H1 (cell line): Measurements from ENCODE around the gene ZNF804B. TPM values are rescaled to one million over a fixed set of nuclear protein-coding genes. Genes with fewer than 3 reads are reported as not detected.

Source experiments
- CTCF ChIA-PET: fragments of 300-600 bp; sonication (Branson Sonifier 250); formaldehyde crosslinking; loops from one replicate; lab custom pipeline; 2021; ENCODE audit not compliant: partially characterized antibody; lab: Charles Lee
- POLR2A ChIA-PET: fragments of 300-600 bp; sonication (Branson Sonifier 250); formaldehyde crosslinking; loops from one replicate; lab custom pipeline; 2021; ENCODE audit warnings: inconsistent platforms; ENCODE audit not compliant: partially characterized antibody; lab: Charles Lee
- DNase-seq, 2 experiments: peaks; one replicate each; pipeline versions ENCODE4 v3.0.0 to v3.0.0-alpha.2; 2010 to 2022; ENCODE audit warnings: low spot score in 2 of 2, low read depth in 1 of 2, mixed read lengths in 1 of 2
- FAIRE-seq: peaks from 2 replicates; lab custom pipeline; 2011; peaks lifted over from hg19 to GRCh38; lab: Jason Lieb, UNC
- H2AFZ ChIP-seq: 2 replicates; pipeline ENCODE4 v1.8.1; 2012; ENCODE audit warnings: low read length, inconsistent platforms
- H2AK5ac ChIP-seq: 2 replicates; pipeline ENCODE4 v1.6.1; 2013; ENCODE audit warnings: low read depth, low read length
- H2BK120ac ChIP-seq: replicated peaks from 2 replicates; pipeline ENCODE3; 2013; ENCODE audit warnings: low read depth, low read length, inconsistent platforms
- H2BK12ac ChIP-seq: 2 replicates; pipeline ENCODE4 v1.6.1; 2013; ENCODE audit warnings: low read depth, low read length
- H2BK15ac ChIP-seq: 2 replicates; pipeline ENCODE4 v1.6.1; 2013; ENCODE audit warnings: low read length
- H2BK20ac ChIP-seq: 2 replicates; pipeline ENCODE4 v1.6.1; 2013; ENCODE audit warnings: low read length
- H2BK5ac ChIP-seq: 2 replicates; pipeline ENCODE4 v1.6.1; 2013; ENCODE audit warnings: low read depth, low read length
- H3K14ac ChIP-seq: 2 replicates; pipeline ENCODE4 v1.6.1; 2013; ENCODE audit warnings: inconsistent platforms; ENCODE audit not compliant: insufficient read length
- H3K18ac ChIP-seq: 2 replicates; pipeline ENCODE4 v1.6.1; 2013; ENCODE audit warnings: low read length; ENCODE audit errors: extremely low read depth
- H3K23ac ChIP-seq: 2 replicates; pipeline ENCODE4 v1.6.1; 2013; ENCODE audit warnings: inconsistent platforms; ENCODE audit not compliant: insufficient read length
- H3K23me2 ChIP-seq: 2 replicates; pipeline ENCODE4 v1.6.1; 2013; ENCODE audit warnings: low read depth, low read length
- H3K27ac ChIP-seq: 2 replicates; pipeline ENCODE4 v1.6.1; 2011; ENCODE audit warnings: low read depth, low read length, inconsistent platforms
- H3K27me3 ChIP-seq, 4 experiments: replicated peaks in 1 of 4; 1 replicate in 1 of 4; 2 replicates in 3 of 4; pipeline versions ENCODE4 v1.6.1 to v1.8.1; 2011 to 2013; ENCODE audit warnings: low read length in 3 of 4, mild to moderate bottlenecking in 3 of 4, inconsistent platforms in 2 of 4, mixed read lengths in 2 of 4, moderate library complexity in 1 of 4; ENCODE audit not compliant: control insufficient read depth in 3 of 4, insufficient read depth in 3 of 4; ENCODE audit errors: extremely low read depth in 1 of 4
- H3K36me3 ChIP-seq, 4 experiments: 2 replicates each; pipeline versions ENCODE4 v1.6.1 to v1.8.1; 2011 to 2013; ENCODE audit warnings: mild to moderate bottlenecking in 4 of 4, low read length in 3 of 4, moderate library complexity in 2 of 4, control low read depth in 1 of 4, inconsistent platforms in 1 of 4; ENCODE audit not compliant: insufficient read depth in 4 of 4, control insufficient read depth in 2 of 4
- H3K4ac ChIP-seq: replicated peaks from 2 replicates; pipeline ENCODE3; 2013; ENCODE audit warnings: low read length, low read depth, mixed read lengths, inconsistent platforms; ENCODE audit not compliant: insufficient read length
- H3K4me1 ChIP-seq, 4 experiments: replicated peaks in 1 of 4; 1 replicate in 1 of 4; 2 replicates in 3 of 4; pipeline versions ENCODE4 v1.6.1 to v1.8.1; 2011 to 2013; ENCODE audit warnings: low read length in 3 of 4, inconsistent platforms in 2 of 4, mixed read lengths in 1 of 4; ENCODE audit not compliant: insufficient read depth in 4 of 4, control insufficient read depth in 3 of 4
- H3K4me2 ChIP-seq, 2 experiments: 2 replicates each; pipeline versions ENCODE4 v1.6.1 to v1.8.1; 2011 to 2013; ENCODE audit warnings: low read depth in 2 of 2, low read length in 2 of 2, control low read depth in 1 of 2, inconsistent platforms in 1 of 2, mild to moderate bottlenecking in 1 of 2; ENCODE audit not compliant: insufficient read depth in 1 of 2
- H3K4me3 ChIP-seq, 4 experiments: fragments of 200-600, 300-600 bp in 1 of 4; sonication (generic), shearing (Covaris generic), sonication (Bioruptor Twin) in 1 of 4; 2 replicates each; pipeline versions ENCODE4 v1.5.1 to v1.8.1; 2011 to 2016; ENCODE audit warnings: low read length in 4 of 4, low read depth in 3 of 4, control low read depth in 2 of 4, inconsistent platforms in 2 of 4, mild to moderate bottlenecking in 2 of 4, mixed read lengths in 1 of 4, moderate library complexity in 1 of 4; ENCODE audit not compliant: insufficient read depth in 2 of 4; ENCODE audit errors: extremely low read depth in 1 of 4
- H3K56ac ChIP-seq: replicated peaks from 2 replicates; pipeline ENCODE3; 2013; ENCODE audit warnings: low read depth, mild to moderate bottlenecking, mixed read lengths, low read length, inconsistent platforms; ENCODE audit not compliant: insufficient read length
- H3K79me1 ChIP-seq: 2 replicates; pipeline ENCODE4 v1.6.1; 2013; ENCODE audit warnings: low read depth, low read length, control low read depth
- H3K79me2 ChIP-seq, 2 experiments: 2 replicates each; pipeline versions ENCODE4 v1.6.1 to v1.8.1; 2012 to 2013; ENCODE audit warnings: low read length in 2 of 2, mild to moderate bottlenecking in 2 of 2, inconsistent platforms in 1 of 2; ENCODE audit not compliant: insufficient read depth in 2 of 2, control insufficient read depth in 1 of 2
- H3K9ac ChIP-seq, 4 experiments: replicated peaks in 1 of 4; 1 replicate in 1 of 4; 2 replicates in 3 of 4; pipeline versions ENCODE4 v1.6.1 to v1.8.1; 2011 to 2013; ENCODE audit warnings: low read depth in 3 of 4, low read length in 3 of 4, control low read depth in 2 of 4, mild to moderate bottlenecking in 2 of 4, moderate library complexity in 2 of 4, inconsistent platforms in 1 of 4; ENCODE audit errors: extremely low read depth in 1 of 4
- H3K9me3 ChIP-seq, 2 experiments: 2 replicates each; pipeline versions ENCODE4 v1.6.1 to v1.8.1; 2012 to 2013; ENCODE audit warnings: mild to moderate bottlenecking in 2 of 2, moderate library complexity in 2 of 2, control low read depth in 1 of 2, inconsistent platforms in 1 of 2, low read depth in 1 of 2, low read length in 1 of 2, mixed read lengths in 1 of 2; ENCODE audit not compliant: insufficient read depth in 2 of 2
- H4K20me1 ChIP-seq, 2 experiments: replicated peaks in 1 of 2; 2 replicates each; pipeline versions ENCODE3 to v1.8.1; 2011 to 2013; ENCODE audit warnings: inconsistent platforms in 2 of 2, low read length in 2 of 2, mild to moderate bottlenecking in 1 of 2; ENCODE audit not compliant: insufficient read depth in 2 of 2, control insufficient read depth in 1 of 2
- H4K5ac ChIP-seq: 2 replicates; pipeline ENCODE4 v1.6.1; 2013; ENCODE audit warnings: low read length, low read depth, mixed read lengths, inconsistent platforms; ENCODE audit not compliant: insufficient read length
- H4K8ac ChIP-seq: 2 replicates; pipeline ENCODE4 v1.8.0; 2013; ENCODE audit warnings: mild to moderate bottlenecking, moderate library complexity, low read length, inconsistent platforms; ENCODE audit not compliant: insufficient read depth; ENCODE audit errors: extremely low read depth
- H4K91ac ChIP-seq: replicated peaks from 2 replicates; pipeline ENCODE3; 2013; ENCODE audit warnings: low read length, mixed read lengths, inconsistent platforms; ENCODE audit not compliant: insufficient read length
- ASH2L ChIP-seq: fragments of 200-600, 300-600 bp; sonication (generic); IDR thresholded peaks from one replicate; pipeline ENCODE4 v1.7.1; 2017; ENCODE audit warnings: low read length
- CHD1 ChIP-seq: IDR thresholded peaks from 2 replicates; pipeline ENCODE4 v1.6.1; 2012; ENCODE audit warnings: low read depth, low read length, improper control_type of control experiment
- EZH2 ChIP-seq: fragments of 200-600 bp; sonication (generic); IDR thresholded peaks from 2 replicates; pipeline ENCODE4 v1.7.1; 2012; ENCODE audit warnings: low read depth, mild to moderate bottlenecking, moderate library complexity, low read length, inconsistent platforms; ENCODE audit not compliant: severe bottlenecking
- GTF2F1 ChIP-seq: IDR thresholded peaks from 2 replicates; pipeline ENCODE4 v1.6.1; 2012; ENCODE audit warnings: low read depth, low read length, improper control_type of control experiment, borderline replicate concordance
- KDM1A ChIP-seq: fragments of 200-600, 300-600 bp; sonication (generic); IDR thresholded peaks from 2 replicates; pipeline ENCODE4 v1.7.1; 2016; ENCODE audit warnings: mild to moderate bottlenecking, low read length, borderline replicate concordance
- NANOG ChIP-seq: IDR thresholded peaks from 2 replicates; pipeline ENCODE4 v1.6.1; 2011; ENCODE audit warnings: low read length, low read depth, mild to moderate bottlenecking, inconsistent platforms; ENCODE audit not compliant: insufficient read depth, poor library complexity, severe bottlenecking
- POLR2A ChIP-seq, 2 experiments: IDR thresholded peaks; 1 replicate in 1 of 2; 2 replicates in 1 of 2; pipeline ENCODE4 v1.6.1; 2011; ENCODE audit warnings: low read depth in 2 of 2, low read length in 2 of 2, mild to moderate bottlenecking in 2 of 2; ENCODE audit errors: control extremely low read depth in 1 of 2
- SP1 ChIP-seq: IDR thresholded peaks from 2 replicates; pipeline ENCODE4 v1.6.1; 2011; ENCODE audit warnings: low read depth, low read length
- TEAD4 ChIP-seq: IDR thresholded peaks from 2 replicates; pipeline ENCODE4 v1.6.1; 2012; ENCODE audit warnings: low read depth, low read length, inconsistent platforms, mixed read lengths
- polyA plus RNA-seq, 7 experiments: library from polyadenylated mRNA; depleted of rRNA in 3 of 7; stranded (reverse) in 5 of 7; unstranded in 2 of 7; fragments of >200 nt in 5 of 7; fragments of 200-250 nt in 2 of 7; gene quantifications; 1 replicate in 5 of 7; 2 replicates in 1 of 7; 4 replicates in 1 of 7; pipeline versions ENCODE4 v1.2.1 to v1.2.3, GENCODE V29; 2011 to 2013; ENCODE audit warnings: missing spikeins in 2 of 7, mixed read lengths in 2 of 7
- total RNA-seq: library from RNA; stranded (reverse); fragmentation: NEBNext Ultra II Directional; extraction: Animal tissue kit (Norgen Biotek cat#: 25700); gene quantifications from 2 replicates; pipeline ENCODE4 v1.2.1, GENCODE V29; 2021

Gene ZNF804B
- total and polyA plus RNA-seq, 2 of the 8 experiments (the other 6 are each of a cell fraction or from before 2014, with no cell fraction given) = not detected

- Histone ChIP-seq H2BK15ac (no peak overlapping the region), H2BK20ac (no peak overlapping the region), H3K23ac (no peak overlapping the region), H2AFZ (no peak overlapping the region), H3K79me2 (no peaks in the 10 kb centered on the region), H3K9ac (no peak overlapping the region), H3K4me3 (no peak overlapping the region), H3K36me3 (no peaks in the 10 kb centered on the region; a peak in 1 of 8 replicates), H2BK120ac (no peak overlapping the region), H3K18ac (no peak overlapping the region), H3K56ac (no peak overlapping the region), H3K4ac (no peak overlapping the region), H3K79me1 (no peaks in the 10 kb centered on the region), H4K8ac (no peak overlapping the region), H2BK12ac (no peak overlapping the region), H2BK5ac (no peak overlapping the region), H3K23me2 (no peaks in the 10 kb centered on the region), H3K27ac (no peak overlapping the region), H2AK5ac (no peak overlapping the region), H3K9me3 (no peaks in the 10 kb centered on the region; a peak in 1 of 4 replicates), H4K20me1 (no peaks in the 10 kb centered on the region), H4K5ac (no peak overlapping the region), H3K4me1 (no peaks in the 10 kb centered on the region), H3K14ac (no peak overlapping the region), H3K27me3 (no peaks in the 10 kb centered on the region), H3K4me2 (no peak overlapping the region), H4K91ac (no peak overlapping the region)
- DNase-seq (no peak), FAIRE-seq (no peak)
- CTCF ChIA-PET = interaction anchor here (0.6 kb wide), 1 partner anchor 792 kb away, joined by 3 read pairs; no protein-coding TSS in a partner anchor
- POLR2A ChIA-PET = no interaction called here
- TF ChIP-seq POLR2A (IDR thresholded peaks at IDR 0.05; ENCODE audit: control extremely low read depth in 1 of 2, low read depth in 2 of 2, low read length in 2 of 2) (no peak), EZH2 (no peak), ASH2L (no peak), NANOG (no peak), GTF2F1 (no peak), KDM1A (no peak), TEAD4 (no peak), CHD1 (no peak), SP1 (no peak)
These were observed 386.3 kb downstream of the ZNF804B start for GRCh38 chr7:89145801-89146200.
